K562 (cell line): Measurements from ENCODE around the gene DPY19L3. TPM values are rescaled to one million over a fixed set of nuclear protein-coding genes. Genes with fewer than 3 reads are reported as not detected.

Source experiments
- CBX1 ChIP-seq: sonication (generic); IDR thresholded peaks from 2 replicates; pipeline ENCODE4 v1.6.1; 2016; ENCODE audit warnings: antibody characterized with exemption, low read depth, mild to moderate bottlenecking
- ETS2 ChIP-seq: IDR thresholded peaks from 2 replicates; pipeline ENCODE4 v1.6.1; 2016; ENCODE audit warnings: borderline replicate concordance, missing genetic modification characterization, mild to moderate bottlenecking, moderate library complexity, missing compliant biosample characterization; ENCODE audit not compliant: poor library complexity, severe bottlenecking
- HNRNPK ChIP-seq: fragments of 200-400 bp; formaldehyde crosslinking; IDR thresholded peaks from one replicate; pipeline ENCODE4 v1.6.1; 2018; ENCODE audit warnings: mild to moderate bottlenecking, low read depth, low read length; ENCODE audit not compliant: poor library complexity, severe bottlenecking
- HNRNPLL ChIP-seq: fragments of 200-400 bp; formaldehyde crosslinking; IDR thresholded peaks from 2 replicates; pipeline ENCODE4 v1.6.1; 2017; ENCODE audit warnings: low read length, low read depth, mild to moderate bottlenecking; ENCODE audit not compliant: poor library complexity, severe bottlenecking
- IRF2 ChIP-seq: sonication (generic); formaldehyde crosslinking; IDR thresholded peaks from 2 replicates; pipeline ENCODE4 v1.8.1; 2022; ENCODE audit warnings: mild to moderate bottlenecking, missing genetic modification reagents
- MYC ChIP-seq, 2 experiments: fragments of 250-450 bp in 1 of 2; sonication (Bioruptor Pico) in 1 of 2; IDR thresholded peaks; 2 replicates each; pipeline versions ENCODE4 v1.5.1 to v1.6.1; 2012 to 2021; ENCODE audit warnings: low read depth in 2 of 2, borderline replicate concordance in 1 of 2, improper control_type of control experiment in 1 of 2, low read length in 1 of 2, mild to moderate bottlenecking in 1 of 2, moderate library complexity in 1 of 2
- PHF8 ChIP-seq: fragments of 200-600 bp; sonication (generic); IDR thresholded peaks from 2 replicates; pipeline ENCODE4 v1.6.1; 2012; ENCODE audit warnings: mixed run types, mild to moderate bottlenecking, inconsistent platforms, low read length, moderate library complexity, borderline replicate concordance
- RAD51 ChIP-seq: fragments of 450-650 bp; IDR thresholded peaks from 2 replicates; pipeline ENCODE4 v1.7.1; 2016; ENCODE audit warnings: low read depth, mild to moderate bottlenecking, borderline replicate concordance
- RUNX1 ChIP-seq: sonication (generic); IDR thresholded peaks from 2 replicates; pipeline ENCODE4 v1.6.1; 2016; ENCODE audit warnings: antibody characterized with exemption, low read depth
- SIX5 ChIP-seq, 2 experiments: IDR thresholded peaks; 2 replicates each; pipeline ENCODE4 v1.6.1; 2011; ENCODE audit warnings: low read length in 2 of 2, borderline replicate concordance in 1 of 2, low read depth in 1 of 2, mild to moderate bottlenecking in 1 of 2, moderate library complexity in 1 of 2; ENCODE audit not compliant: insufficient read depth in 1 of 2
- TAF7 ChIP-seq: fragments of 450-650 bp; IDR thresholded peaks from 2 replicates; pipeline ENCODE4 v1.6.1; 2016; ENCODE audit warnings: missing genetic modification characterization, missing compliant biosample characterization
- ZNF324 ChIP-seq: fragments of 250-450 bp; sonication (Bioruptor Pico); IDR thresholded peaks from 2 replicates; pipeline ENCODE4 v1.4.0; 2020; ENCODE audit warnings: mild to moderate bottlenecking
- ZNF436 ChIP-seq: fragments of 250-450, 450-650 bp; sonication (Bioruptor Pico); formaldehyde crosslinking; IDR thresholded peaks from 2 replicates; pipeline ENCODE4 v1.7.0; 2020; ENCODE audit warnings: mild to moderate bottlenecking
- ZNF445 ChIP-seq: fragments of 250-450 bp; sonication (Bioruptor Pico); IDR thresholded peaks from 2 replicates; pipeline ENCODE4 v1.4.0; 2020; ENCODE audit warnings: low read depth, mild to moderate bottlenecking, moderate library complexity
- polyA plus RNA-seq, 8 experiments: library from polyadenylated mRNA; depleted of rRNA in 4 of 8; stranded (reverse) in 5 of 8; unstranded in 3 of 8; fragments of >200 nt; fragmentation: Nextera tagmentation in 2 of 8; fragmentation: Illumina TruSeq in 1 of 8; extraction: Ambion mirVana in 2 of 8; extraction: Trizol in 1 of 8; gene quantifications; 2 replicates each; pipeline versions ENCODE4 v1.2.1 to v1.2.3, GENCODE V29; 2011 to 2014; ENCODE audit warnings: inconsistent platforms in 1 of 8, missing spikeins in 1 of 8
- total RNA-seq, 7 experiments: library from RNA; depleted of rRNA in 6 of 7; stranded (reverse); fragments of >200 nt in 6 of 7; fragmentation: Illumina TruSeq in 2 of 7; extraction: Trizol in 2 of 7; gene quantifications; 2 replicates each; pipeline versions ENCODE4 v1.2.1 to v1.2.3, GENCODE V29; 2011 to 2021; ENCODE audit warnings: low replicate concordance in 1 of 7
- TF ChIP-seq, protein P1 (sequence below): sonication (generic); formaldehyde crosslinking; IDR thresholded peaks from 2 replicates; pipeline ENCODE4 v1.8.1; 2022; ENCODE audit warnings: missing genetic modification reagents
- TF ChIP-seq, protein P2 (sequence below): sonication (generic); formaldehyde crosslinking; IDR thresholded peaks from 2 replicates; pipeline ENCODE4 v1.8.0; 2022; ENCODE audit warnings: mild to moderate bottlenecking, missing genetic modification reagents, borderline replicate concordance
- TF ChIP-seq, protein P3 (sequence below): fragments of 450-650 bp; formaldehyde crosslinking; IDR thresholded peaks from 2 replicates; pipeline ENCODE4 v1.4.0; 2022; ENCODE audit warnings: mild to moderate bottlenecking, moderate library complexity
- TF ChIP-seq, protein P4 (sequence below): fragments of 250-450 bp; sonication (Bioruptor Pico); IDR thresholded peaks from 2 replicates; pipeline ENCODE4 v1.5.0; 2020; ENCODE audit warnings: mild to moderate bottlenecking
- TF ChIP-seq, protein P5 (sequence below): fragments of 450-650 bp; formaldehyde crosslinking; IDR thresholded peaks from 2 replicates; pipeline ENCODE4 v1.4.0; 2020; ENCODE audit warnings: mild to moderate bottlenecking, mixed read lengths

DPY19L3 gene
- total and polyA plus RNA-seq, 9 of the 15 experiments (the other 6 are each of a cell fraction or from before 2014, with no cell fraction given) = 4.7 to 39.2 (median 22.0) TPM

DNA sequence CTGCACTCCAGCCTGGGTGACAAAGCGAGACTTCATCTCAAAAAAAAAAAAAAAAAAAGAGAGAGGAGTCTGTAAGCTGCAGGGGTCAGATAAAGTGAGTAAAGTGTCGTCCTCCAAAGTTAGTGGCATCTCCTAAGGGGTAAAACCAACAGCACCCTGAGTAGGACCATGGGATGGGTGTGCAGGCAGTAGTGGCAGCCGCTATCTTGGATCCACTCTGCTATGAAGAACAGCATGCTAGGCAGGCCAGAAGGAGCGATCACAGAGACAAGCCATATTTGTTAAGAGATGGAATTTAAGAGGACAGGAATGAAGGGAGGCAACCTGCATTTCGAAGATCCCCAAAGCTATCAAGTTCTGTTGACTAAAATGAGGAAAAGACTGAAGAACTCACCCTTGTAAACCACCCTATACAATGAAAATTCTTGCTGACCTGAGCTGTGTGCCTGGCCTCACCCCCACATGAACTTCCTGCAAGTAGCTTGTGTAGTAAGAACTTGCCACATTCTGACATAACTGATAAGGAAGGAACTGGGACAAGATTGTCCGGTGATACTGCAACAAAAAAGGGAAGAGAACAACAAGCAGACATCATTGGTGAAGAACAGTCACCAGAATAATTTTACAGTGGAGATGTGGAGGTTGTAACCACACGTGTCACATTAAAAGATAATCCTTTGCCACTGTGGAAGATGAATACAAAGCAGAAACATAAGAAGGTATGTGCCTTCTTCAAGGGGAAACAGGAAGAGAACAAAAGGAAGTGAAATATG, 16.2 kb downstream of the DPY19L3 start (continued):
- TF ChIP-seq, protein P1, sequence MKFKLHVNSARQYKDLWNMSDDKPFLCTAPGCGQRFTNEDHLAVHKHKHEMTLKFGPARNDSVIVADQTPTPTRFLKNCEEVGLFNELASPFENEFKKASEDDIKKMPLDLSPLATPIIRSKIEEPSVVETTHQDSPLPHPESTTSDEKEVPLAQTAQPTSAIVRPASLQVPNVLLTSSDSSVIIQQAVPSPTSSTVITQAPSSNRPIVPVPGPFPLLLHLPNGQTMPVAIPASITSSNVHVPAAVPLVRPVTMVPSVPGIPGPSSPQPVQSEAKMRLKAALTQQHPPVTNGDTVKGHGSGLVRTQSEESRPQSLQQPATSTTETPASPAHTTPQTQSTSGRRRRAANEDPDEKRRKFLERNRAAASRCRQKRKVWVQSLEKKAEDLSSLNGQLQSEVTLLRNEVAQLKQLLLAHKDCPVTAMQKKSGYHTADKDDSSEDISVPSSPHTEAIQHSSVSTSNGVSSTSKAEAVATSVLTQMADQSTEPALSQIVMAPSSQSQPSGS (CRISPR knock-in tag) = no peak
- TF ChIP-seq MYC (IDR thresholded peaks at IDR 0.05; ENCODE audit: low read depth, low read length) (peak; percentile 86), MYC (CRISPR knock-in tag; IDR thresholded peaks at IDR 0.05; ENCODE audit: borderline replicate concordance, low read depth) (no peak), ZNF436 (no peak), PHF8 (peak; percentile 21; the same call in 1 of the 2 replicates), RUNX1 (no peak), ZNF445 (no peak), IRF2 (no peak), ETS2 (tag) (no peak), TAF7 (tag) (no peak; the same call in 1 of the 2 replicates), SIX5 (IDR thresholded peaks at IDR 0.05; ENCODE audit: borderline replicate concordance in 1 of 2, insufficient read depth in 1 of 2, low read depth in 1 of 2, low read length in 2 of 2) (no peak), CBX1 (no peak), HNRNPK (no peak), ZNF324 (no peak), HNRNPLL (no peak), RAD51 (no peak)
- TF ChIP-seq, protein P2, sequence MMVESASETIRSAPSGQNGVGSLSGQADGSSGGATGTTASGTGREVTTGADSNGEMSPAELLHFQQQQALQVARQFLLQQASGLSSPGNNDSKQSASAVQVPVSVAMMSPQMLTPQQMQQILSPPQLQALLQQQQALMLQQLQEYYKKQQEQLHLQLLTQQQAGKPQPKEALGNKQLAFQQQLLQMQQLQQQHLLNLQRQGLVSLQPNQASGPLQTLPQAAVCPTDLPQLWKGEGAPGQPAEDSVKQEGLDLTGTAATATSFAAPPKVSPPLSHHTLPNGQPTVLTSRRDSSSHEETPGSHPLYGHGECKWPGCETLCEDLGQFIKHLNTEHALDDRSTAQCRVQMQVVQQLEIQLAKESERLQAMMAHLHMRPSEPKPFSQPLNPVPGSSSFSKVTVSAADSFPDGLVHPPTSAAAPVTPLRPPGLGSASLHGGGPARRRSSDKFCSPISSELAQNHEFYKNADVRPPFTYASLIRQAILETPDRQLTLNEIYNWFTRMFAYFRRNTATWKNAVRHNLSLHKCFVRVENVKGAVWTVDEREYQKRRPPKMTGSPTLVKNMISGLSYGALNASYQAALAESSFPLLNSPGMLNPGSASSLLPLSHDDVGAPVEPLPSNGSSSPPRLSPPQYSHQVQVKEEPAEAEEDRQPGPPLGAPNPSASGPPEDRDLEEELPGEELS (CRISPR knock-in tag) = no peak
- TF ChIP-seq, protein P3, sequence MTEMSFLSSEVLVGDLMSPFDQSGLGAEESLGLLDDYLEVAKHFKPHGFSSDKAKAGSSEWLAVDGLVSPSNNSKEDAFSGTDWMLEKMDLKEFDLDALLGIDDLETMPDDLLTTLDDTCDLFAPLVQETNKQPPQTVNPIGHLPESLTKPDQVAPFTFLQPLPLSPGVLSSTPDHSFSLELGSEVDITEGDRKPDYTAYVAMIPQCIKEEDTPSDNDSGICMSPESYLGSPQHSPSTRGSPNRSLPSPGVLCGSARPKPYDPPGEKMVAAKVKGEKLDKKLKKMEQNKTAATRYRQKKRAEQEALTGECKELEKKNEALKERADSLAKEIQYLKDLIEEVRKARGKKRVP (CRISPR knock-in tag) = no peak
- TF ChIP-seq, protein P4, sequence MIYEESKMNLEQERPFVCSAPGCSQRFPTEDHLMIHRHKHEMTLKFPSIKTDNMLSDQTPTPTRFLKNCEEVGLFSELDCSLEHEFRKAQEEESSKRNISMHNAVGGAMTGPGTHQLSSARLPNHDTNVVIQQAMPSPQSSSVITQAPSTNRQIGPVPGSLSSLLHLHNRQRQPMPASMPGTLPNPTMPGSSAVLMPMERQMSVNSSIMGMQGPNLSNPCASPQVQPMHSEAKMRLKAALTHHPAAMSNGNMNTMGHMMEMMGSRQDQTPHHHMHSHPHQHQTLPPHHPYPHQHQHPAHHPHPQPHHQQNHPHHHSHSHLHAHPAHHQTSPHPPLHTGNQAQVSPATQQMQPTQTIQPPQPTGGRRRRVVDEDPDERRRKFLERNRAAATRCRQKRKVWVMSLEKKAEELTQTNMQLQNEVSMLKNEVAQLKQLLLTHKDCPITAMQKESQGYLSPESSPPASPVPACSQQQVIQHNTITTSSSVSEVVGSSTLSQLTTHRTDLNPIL (CRISPR knock-in tag) = no peak
- TF ChIP-seq, protein P5, sequence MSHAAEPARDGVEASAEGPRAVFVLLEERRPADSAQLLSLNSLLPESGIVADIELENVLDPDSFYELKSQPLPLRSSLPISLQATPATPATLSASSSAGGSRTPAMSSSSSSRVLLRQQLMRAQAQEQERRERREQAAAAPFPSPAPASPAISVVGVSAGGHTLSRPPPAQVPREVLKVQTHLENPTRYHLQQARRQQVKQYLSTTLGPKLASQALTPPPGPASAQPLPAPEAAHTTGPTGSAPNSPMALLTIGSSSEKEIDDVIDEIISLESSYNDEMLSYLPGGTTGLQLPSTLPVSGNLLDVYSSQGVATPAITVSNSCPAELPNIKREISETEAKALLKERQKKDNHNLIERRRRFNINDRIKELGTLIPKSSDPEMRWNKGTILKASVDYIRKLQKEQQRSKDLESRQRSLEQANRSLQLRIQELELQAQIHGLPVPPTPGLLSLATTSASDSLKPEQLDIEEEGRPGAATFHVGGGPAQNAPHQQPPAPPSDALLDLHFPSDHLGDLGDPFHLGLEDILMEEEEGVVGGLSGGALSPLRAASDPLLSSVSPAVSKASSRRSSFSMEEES (CRISPR knock-in tag) = no peak
